Measurements from ENCODE around the gene PAPOLG.

DNA sequence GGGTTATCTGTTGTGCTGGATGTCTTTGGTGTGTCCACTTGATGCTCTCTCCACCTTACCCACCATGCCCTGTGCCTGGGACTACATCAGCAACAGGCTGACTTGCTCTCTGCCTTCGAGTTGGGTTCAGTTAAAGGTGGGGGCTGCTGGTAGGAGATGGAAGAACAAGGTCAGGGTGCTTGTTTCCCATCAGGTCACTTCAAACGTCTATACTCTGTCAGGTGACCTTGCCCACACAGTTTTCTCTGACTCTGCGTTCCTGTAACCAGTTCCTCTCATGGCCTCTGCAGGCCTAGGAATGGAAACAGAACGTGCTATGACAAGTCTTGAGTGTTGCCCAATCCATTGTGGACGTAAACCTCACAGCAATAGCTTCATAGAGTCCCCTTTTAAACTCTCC lies 38.4 kb upstream of the PAPOLG start:
- TF ChIP-seq, protein P1, sequence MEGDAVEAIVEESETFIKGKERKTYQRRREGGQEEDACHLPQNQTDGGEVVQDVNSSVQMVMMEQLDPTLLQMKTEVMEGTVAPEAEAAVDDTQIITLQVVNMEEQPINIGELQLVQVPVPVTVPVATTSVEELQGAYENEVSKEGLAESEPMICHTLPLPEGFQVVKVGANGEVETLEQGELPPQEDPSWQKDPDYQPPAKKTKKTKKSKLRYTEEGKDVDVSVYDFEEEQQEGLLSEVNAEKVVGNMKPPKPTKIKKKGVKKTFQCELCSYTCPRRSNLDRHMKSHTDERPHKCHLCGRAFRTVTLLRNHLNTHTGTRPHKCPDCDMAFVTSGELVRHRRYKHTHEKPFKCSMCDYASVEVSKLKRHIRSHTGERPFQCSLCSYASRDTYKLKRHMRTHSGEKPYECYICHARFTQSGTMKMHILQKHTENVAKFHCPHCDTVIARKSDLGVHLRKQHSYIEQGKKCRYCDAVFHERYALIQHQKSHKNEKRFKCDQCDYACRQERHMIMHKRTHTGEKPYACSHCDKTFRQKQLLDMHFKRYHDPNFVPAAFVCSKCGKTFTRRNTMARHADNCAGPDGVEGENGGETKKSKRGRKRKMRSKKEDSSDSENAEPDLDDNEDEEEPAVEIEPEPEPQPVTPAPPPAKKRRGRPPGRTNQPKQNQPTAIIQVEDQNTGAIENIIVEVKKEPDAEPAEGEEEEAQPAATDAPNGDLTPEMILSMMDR (IDR thresholded peaks at IDR 0.05), result no peak
- no peak for TF ChIP-seq EZH2 (IDR thresholded peaks at IDR 0.05)
- TF ChIP-seq EZH2phosphoT487 (IDR thresholded peaks at IDR 0.05), result no peak
